ENCODE results near the gene ROR1.

ROR1 gene

DNA sequence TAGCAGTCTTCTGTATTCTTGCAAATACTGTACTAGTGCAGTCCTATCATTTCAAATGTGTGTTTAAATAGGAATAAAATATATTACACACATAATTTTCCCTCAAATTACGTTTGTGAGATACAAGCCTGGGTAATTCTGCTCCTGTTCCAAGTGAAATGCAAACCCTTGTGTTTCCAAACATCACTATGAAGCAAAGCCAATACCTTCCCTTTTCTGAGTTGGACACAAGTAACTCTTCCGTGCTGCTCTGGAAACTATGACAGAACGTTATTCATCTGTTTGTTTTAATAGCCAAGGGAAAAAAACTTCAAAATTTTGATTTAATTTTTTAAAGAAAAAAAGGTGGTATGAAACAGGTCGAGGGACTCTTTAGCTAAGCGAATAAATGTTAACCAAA lies 355.9 kb downstream of the ROR1 start:
- Histone ChIP-seq H3K27me3 (replicated peaks; ENCODE audit: control insufficient read depth, insufficient read depth, low read length, poor library complexity, severe bottlenecking) (no peaks in the 10 kb centered on the region), H3K9me3 (ENCODE audit: control insufficient read depth, low read length) (no peaks in the 10 kb centered on the region), H3K4me1 (ENCODE audit: control insufficient read depth, insufficient read depth, low read length, poor library complexity, severe bottlenecking) (no peaks in the 10 kb centered on the region), H3K4me3 (ENCODE audit: insufficient read depth, low read depth, low read length, poor library complexity, severe bottlenecking) (no peak overlapping the region), H3K27ac (ENCODE audit: insufficient read depth, low read length, poor library complexity, severe bottlenecking) (no peak overlapping the region), H3K36me3 (ENCODE audit: control insufficient read depth, insufficient read depth, low read length) (no peaks in the 10 kb centered on the region)
- no peak for DNase-seq

DNA sequence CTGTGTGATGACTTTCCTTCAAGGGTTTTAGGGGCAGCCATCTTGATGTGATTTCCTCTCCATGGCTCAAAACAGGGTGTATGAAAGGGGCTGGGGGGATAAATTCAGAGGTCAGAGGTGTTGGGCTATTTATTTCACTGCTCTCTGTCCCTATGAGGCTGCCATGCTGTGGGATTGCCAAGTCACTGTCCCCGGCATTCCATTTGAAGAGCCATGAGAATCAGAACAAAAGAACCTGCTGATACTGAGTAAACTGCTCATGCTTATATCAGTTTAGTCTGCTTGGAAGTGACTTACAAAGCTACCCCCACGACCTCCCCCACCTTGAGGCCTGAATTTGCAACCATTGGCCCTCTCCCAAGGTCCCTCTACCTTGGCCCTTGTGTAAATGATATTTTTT lies 357.3 kb downstream of the ROR1 start:
- Histone ChIP-seq H3K4me3 (ENCODE audit: insufficient read depth, low read depth, low read length, poor library complexity, severe bottlenecking) (no peak overlapping the region), H3K27me3 (replicated peaks; ENCODE audit: control insufficient read depth, insufficient read depth, low read length, poor library complexity, severe bottlenecking) (no peaks in the 10 kb centered on the region), H3K27ac (ENCODE audit: insufficient read depth, low read length, poor library complexity, severe bottlenecking) (no peak overlapping the region), H3K9me3 (ENCODE audit: control insufficient read depth, low read length) (no peaks in the 10 kb centered on the region), H3K36me3 (ENCODE audit: control insufficient read depth, insufficient read depth, low read length) (no peaks in the 10 kb centered on the region), H3K4me1 (ENCODE audit: control insufficient read depth, insufficient read depth, low read length, poor library complexity, severe bottlenecking) (no peaks in the 10 kb centered on the region)
- DNase-seq: no peak

DNA sequence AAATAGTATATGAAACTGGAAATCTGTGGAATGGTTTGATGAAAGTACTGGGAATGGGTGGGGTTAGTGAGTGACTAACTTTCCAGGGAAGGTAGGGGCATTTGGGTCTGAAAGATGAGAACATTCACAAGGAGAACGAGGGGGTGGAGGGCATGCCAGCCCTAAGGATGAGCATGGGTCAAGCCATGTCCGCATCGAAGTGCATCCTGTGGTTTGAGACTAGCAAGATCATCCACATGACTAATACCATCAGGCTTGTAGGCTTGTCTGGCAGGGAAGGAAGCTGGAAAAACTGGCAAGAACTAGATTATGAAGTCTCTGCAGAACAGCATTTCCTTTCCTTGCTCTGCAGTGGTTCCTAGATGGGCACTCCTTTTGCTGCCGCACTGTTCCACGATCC lies 359.2 kb downstream of the ROR1 start:
- no peaks in the 10 kb centered on the region for H3K27me3 ChIP-seq (replicated peaks; ENCODE audit: control insufficient read depth, insufficient read depth, low read length, poor library complexity, severe bottlenecking)
- no peaks in the 10 kb centered on the region for H3K36me3 ChIP-seq (ENCODE audit: control insufficient read depth, insufficient read depth, low read length)
- H3K4me1 ChIP-seq (ENCODE audit: control insufficient read depth, insufficient read depth, low read length, poor library complexity, severe bottlenecking): no peaks in the 10 kb centered on the region
- DNase-seq: no peak
- no peaks in the 10 kb centered on the region for H3K9me3 ChIP-seq (ENCODE audit: control insufficient read depth, low read length)
- H3K4me3 ChIP-seq (ENCODE audit: insufficient read depth, low read depth, low read length, poor library complexity, severe bottlenecking): no peak overlapping the region
- no peak overlapping the region for H3K27ac ChIP-seq (ENCODE audit: insufficient read depth, low read length, poor library complexity, severe bottlenecking)

DNA sequence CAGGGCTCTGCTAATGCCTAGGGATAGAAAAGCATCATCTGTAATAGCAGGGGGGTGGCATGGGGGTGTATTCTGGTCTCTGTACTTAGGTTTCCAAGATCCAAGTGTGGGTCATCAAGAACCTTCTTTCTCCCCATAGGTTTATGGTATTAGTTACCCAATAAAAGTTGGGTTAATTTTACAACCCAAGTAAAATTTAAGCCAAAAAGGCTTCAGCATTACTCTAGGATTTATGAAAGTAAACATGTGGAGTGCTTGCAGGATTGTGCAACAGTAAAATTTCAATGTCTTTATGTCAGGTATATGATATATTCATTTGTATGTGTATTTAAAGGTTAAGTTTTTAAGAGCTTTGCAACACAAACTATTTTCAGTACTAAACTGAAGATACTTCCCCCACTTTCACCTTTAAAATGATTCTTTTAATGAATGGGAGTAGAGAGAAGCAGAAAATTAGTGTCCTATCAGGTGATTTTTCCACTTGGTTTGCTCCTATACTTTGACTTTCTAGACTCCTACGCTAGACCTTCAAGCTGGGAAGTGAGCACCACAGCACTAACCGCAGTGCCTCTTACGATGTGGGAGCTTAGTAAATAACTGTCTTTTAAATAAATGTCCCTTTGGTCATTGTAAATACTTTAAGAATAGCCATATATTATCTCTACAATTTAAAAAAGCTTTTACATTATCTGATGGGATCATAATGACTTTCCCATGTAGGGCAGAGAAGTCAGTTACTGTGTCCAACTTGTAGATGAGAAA lies 361.8 kb downstream of the ROR1 start:
- Histone ChIP-seq H3K4me1 (ENCODE audit: control insufficient read depth, insufficient read depth, low read length, poor library complexity, severe bottlenecking) (no peaks in the 10 kb centered on the region), H3K4me3 (ENCODE audit: insufficient read depth, low read depth, low read length, poor library complexity, severe bottlenecking) (no peak overlapping the region), H3K27ac (ENCODE audit: insufficient read depth, low read length, poor library complexity, severe bottlenecking) (no peak overlapping the region), H3K36me3 (ENCODE audit: control insufficient read depth, insufficient read depth, low read length) (no peaks in the 10 kb centered on the region), H3K9me3 (ENCODE audit: control insufficient read depth, low read length) (no peaks in the 10 kb centered on the region), H3K27me3 (replicated peaks; ENCODE audit: control insufficient read depth, insufficient read depth, low read length, poor library complexity, severe bottlenecking) (no peaks in the 10 kb centered on the region)
- no peak for DNase-seq

DNA sequence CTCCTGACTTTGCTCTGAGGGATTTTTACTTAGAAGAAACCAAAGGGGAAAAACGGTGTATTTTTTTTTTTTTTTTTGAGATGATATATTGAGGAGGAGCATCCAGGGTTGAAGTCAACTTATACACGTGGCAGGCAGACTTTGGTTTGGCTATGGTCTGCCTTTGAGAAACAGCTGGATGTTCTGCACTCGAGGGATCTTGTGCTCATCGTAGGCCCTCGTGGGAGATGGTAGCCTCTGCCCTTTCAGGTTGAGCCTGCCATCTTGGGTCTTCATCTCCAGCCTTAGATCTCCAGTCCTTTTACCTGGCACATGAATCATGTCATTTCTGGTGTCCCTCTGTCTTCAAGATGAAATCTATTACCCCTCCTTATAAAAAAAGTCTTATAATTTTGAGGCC lies 362.5 kb downstream of the ROR1 start:
- no peak for DNase-seq

DNA sequence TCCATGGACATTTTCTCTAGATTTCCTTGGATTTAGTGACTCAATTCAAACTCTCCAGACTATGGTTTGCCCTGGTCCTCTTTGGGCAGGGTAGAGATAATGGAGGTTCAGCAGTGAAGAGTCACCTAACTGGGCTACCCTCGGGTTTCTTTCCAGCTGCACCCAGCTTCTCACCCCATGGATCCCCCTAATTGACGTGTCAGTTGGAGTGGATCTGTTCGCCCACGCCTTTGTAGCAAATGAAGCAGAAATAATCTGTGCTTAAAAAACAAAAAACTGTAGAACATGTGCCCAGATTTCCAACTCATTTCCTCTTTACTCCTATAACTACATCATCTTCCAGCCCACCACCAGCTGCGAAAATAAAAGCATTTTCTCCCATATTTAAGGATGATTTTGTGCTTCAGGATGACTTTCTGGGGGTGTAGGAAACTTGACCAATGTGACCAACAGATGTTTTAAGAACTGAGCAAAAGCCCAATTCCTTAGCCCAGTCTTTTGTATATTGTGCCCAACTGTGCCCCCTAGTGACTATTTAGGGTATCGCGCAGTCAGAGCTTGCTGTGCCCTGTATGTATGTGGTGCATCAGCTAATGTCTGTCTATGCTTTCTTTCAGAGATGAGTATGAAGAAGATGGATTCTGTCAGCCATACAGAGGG lies 363.1 kb downstream of the ROR1 start:
- Histone ChIP-seq H3K27ac (ENCODE audit: insufficient read depth, low read length, poor library complexity, severe bottlenecking) (no peak overlapping the region), H3K4me1 (ENCODE audit: control insufficient read depth, insufficient read depth, low read length, poor library complexity, severe bottlenecking) (no peaks in the 10 kb centered on the region), H3K36me3 (ENCODE audit: control insufficient read depth, insufficient read depth, low read length) (no peaks in the 10 kb centered on the region), H3K9me3 (ENCODE audit: control insufficient read depth, low read length) (no peaks in the 10 kb centered on the region), H3K4me3 (ENCODE audit: insufficient read depth, low read depth, low read length, poor library complexity, severe bottlenecking) (no peak overlapping the region), H3K27me3 (replicated peaks; ENCODE audit: control insufficient read depth, insufficient read depth, low read length, poor library complexity, severe bottlenecking) (no peaks in the 10 kb centered on the region)
- peak; percentile 6 to 46 (median 27) for DNase-seq

More for the DNA sequence above, 362.5 kb downstream of the ROR1 start:
- Histone ChIP-seq H3K4me1 (ENCODE audit: control insufficient read depth, insufficient read depth, low read length, poor library complexity, severe bottlenecking) (no peaks in the 10 kb centered on the region), H3K36me3 (ENCODE audit: control insufficient read depth, insufficient read depth, low read length) (no peaks in the 10 kb centered on the region), H3K4me3 (ENCODE audit: insufficient read depth, low read depth, low read length, poor library complexity, severe bottlenecking) (no peak overlapping the region), H3K27ac (ENCODE audit: insufficient read depth, low read length, poor library complexity, severe bottlenecking) (no peak overlapping the region), H3K27me3 (replicated peaks; ENCODE audit: control insufficient read depth, insufficient read depth, low read length, poor library complexity, severe bottlenecking) (no peaks in the 10 kb centered on the region), H3K9me3 (ENCODE audit: control insufficient read depth, low read length) (no peaks in the 10 kb centered on the region)

DNA sequence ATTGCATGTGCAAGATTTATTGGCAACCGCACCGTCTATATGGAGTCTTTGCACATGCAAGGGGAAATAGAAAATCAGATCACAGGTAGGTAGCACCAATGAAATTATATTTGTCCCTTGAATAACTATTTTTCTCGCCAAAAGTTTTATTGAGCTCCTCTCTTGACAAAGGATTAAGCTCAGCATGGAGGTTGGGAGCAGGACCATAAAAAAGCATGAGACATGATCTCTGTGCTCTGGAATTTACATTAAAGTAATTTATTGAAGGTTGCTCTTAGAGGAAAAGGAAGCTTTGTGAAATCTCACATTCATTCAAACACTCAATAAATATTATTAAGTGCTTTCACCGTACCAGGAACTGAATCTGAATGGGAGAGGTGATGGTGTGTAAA lies 363.6 kb downstream of the ROR1 start:
- Histone ChIP-seq H3K36me3 (ENCODE audit: control insufficient read depth, insufficient read depth, low read length) (no peaks in the 10 kb centered on the region), H3K9me3 (ENCODE audit: control insufficient read depth, low read length) (no peaks in the 10 kb centered on the region), H3K4me3 (ENCODE audit: insufficient read depth, low read depth, low read length, poor library complexity, severe bottlenecking) (no peak overlapping the region), H3K27ac (ENCODE audit: insufficient read depth, low read length, poor library complexity, severe bottlenecking) (no peak overlapping the region), H3K27me3 (replicated peaks; ENCODE audit: control insufficient read depth, insufficient read depth, low read length, poor library complexity, severe bottlenecking) (no peaks in the 10 kb centered on the region), H3K4me1 (ENCODE audit: control insufficient read depth, insufficient read depth, low read length, poor library complexity, severe bottlenecking) (no peaks in the 10 kb centered on the region)
- no peak for DNase-seq

DNA sequence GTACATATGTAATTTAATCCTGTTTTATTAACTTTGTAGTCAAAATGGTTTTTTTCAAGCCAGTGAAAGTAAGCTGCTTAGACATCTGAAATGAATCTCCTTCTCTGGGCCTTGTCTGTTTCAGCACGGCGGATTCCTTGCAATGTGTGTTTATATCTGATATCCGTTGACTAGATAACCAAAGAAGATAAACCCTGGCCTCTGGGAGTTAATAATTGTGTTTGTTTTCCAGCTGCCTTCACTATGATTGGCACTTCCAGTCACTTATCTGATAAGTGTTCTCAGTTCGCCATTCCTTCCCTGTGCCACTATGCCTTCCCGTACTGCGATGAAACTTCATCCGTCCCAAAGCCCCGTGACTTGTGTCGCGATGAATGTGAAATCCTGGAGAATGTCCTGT lies 366.1 kb downstream of the ROR1 start:
- no peaks in the 10 kb centered on the region for H3K4me1 ChIP-seq (ENCODE audit: control insufficient read depth, insufficient read depth, low read length, poor library complexity, severe bottlenecking)
- no peak overlapping the region for H3K4me3 ChIP-seq (ENCODE audit: insufficient read depth, low read depth, low read length, poor library complexity, severe bottlenecking)
- H3K36me3 ChIP-seq (ENCODE audit: control insufficient read depth, insufficient read depth, low read length): no peaks in the 10 kb centered on the region
- no peak for DNase-seq
- no peak overlapping the region for H3K27ac ChIP-seq (ENCODE audit: insufficient read depth, low read length, poor library complexity, severe bottlenecking)
- no peaks in the 10 kb centered on the region for H3K9me3 ChIP-seq (ENCODE audit: control insufficient read depth, low read length)
- no peaks in the 10 kb centered on the region for H3K27me3 ChIP-seq (replicated peaks; ENCODE audit: control insufficient read depth, insufficient read depth, low read length, poor library complexity, severe bottlenecking)

DNA sequence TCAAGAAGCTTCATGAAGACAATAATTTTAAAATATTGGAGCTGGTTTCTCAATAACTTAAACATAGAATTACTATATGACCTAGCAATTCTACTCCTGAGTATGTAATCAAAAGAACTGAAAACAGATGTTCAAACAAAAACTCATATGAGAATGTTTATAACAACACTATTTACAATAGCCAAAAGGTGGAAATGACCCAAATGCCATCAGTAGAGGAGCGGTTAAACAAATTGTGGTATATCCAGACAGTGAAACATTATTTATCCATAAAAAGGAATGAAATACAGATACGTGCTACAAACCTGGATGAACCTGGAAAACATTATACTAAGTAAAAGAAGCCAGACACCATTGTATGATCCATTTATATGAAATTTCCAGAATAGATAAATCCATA lies 366.8 kb downstream of the ROR1 start:
- Histone ChIP-seq H3K4me1 (ENCODE audit: control insufficient read depth, insufficient read depth, low read length, poor library complexity, severe bottlenecking) (no peaks in the 10 kb centered on the region), H3K27me3 (replicated peaks; ENCODE audit: control insufficient read depth, insufficient read depth, low read length, poor library complexity, severe bottlenecking) (no peaks in the 10 kb centered on the region), H3K4me3 (ENCODE audit: insufficient read depth, low read depth, low read length, poor library complexity, severe bottlenecking) (no peak overlapping the region), H3K27ac (ENCODE audit: insufficient read depth, low read length, poor library complexity, severe bottlenecking) (no peak overlapping the region), H3K9me3 (ENCODE audit: control insufficient read depth, low read length) (no peaks in the 10 kb centered on the region), H3K36me3 (ENCODE audit: control insufficient read depth, insufficient read depth, low read length) (no peaks in the 10 kb centered on the region)
- DNase-seq: no peak

DNA sequence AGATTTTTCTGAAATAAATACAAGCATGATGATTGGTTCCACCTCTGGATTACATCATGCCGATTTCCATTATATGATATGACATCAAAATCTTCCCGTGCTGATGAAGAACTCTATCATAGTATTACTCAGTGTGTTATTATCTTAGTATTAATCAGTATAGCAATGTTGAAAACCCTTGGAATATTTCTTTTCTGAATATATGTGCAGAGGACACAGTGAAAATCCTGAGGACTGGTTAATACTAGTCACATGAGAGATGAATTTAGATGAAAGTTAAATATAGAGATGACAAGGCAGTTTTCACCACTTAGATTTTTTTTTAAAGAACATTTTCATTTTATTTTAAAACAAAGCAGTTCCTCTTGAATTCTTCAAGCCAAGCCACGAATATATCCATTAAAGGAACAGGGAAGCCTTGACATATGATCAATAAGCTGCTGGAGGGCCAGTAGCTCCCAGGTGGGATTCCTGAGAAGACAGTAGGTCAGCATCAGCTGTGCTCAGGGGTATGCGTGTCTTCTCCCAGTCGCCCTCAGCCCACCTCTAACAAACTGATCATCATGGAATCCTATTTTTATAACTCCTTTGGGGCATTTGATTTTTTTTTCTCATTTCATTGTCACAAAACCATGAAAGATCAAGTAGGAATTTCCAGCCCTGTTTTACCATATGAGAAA lies 373.4 kb downstream of the ROR1 start:
- Histone ChIP-seq H3K9me3 (ENCODE audit: control insufficient read depth, low read length) (no peaks in the 10 kb centered on the region), H3K36me3 (ENCODE audit: control insufficient read depth, insufficient read depth, low read length) (no peaks in the 10 kb centered on the region)
- DNase-seq: no peak

More for the DNA sequence above, 373.4 kb downstream of the ROR1 start:
- Histone ChIP-seq H3K4me1 (ENCODE audit: control insufficient read depth, insufficient read depth, low read length, poor library complexity, severe bottlenecking) (no peaks in the 10 kb centered on the region), H3K4me3 (ENCODE audit: insufficient read depth, low read depth, low read length, poor library complexity, severe bottlenecking) (no peak overlapping the region), H3K27me3 (replicated peaks; ENCODE audit: control insufficient read depth, insufficient read depth, low read length, poor library complexity, severe bottlenecking) (no peaks in the 10 kb centered on the region), H3K27ac (ENCODE audit: insufficient read depth, low read length, poor library complexity, severe bottlenecking) (no peak overlapping the region)
